Adrenal gland (tissue), 12 donors: Measurements from ENCODE around the gene THSD4. TPM values are rescaled to one million over a fixed set of nuclear protein-coding genes. Genes with fewer than 3 reads are reported as not detected.
"Not testable (repeated sequence)": the region's sequence is repeated elsewhere in the genome, so short reads cannot be mapped to it uniquely, and the experiment has no call there.

Source experiments
- DNase-seq, 7 donors: peaks; one replicate each; pipeline ENCODE4 v3.0.0-alpha.2; 2019 to 2020
- H3K27ac ChIP-seq, 5 donors: fragments of 200-600 bp; sonication (generic) in 4 of 5; 1 replicate in 3 of 5; 2 replicates in 2 of 5; pipeline versions ENCODE4 v1.5.1 to v1.8.0; 2016 to 2020; ENCODE audit warnings: mild to moderate bottlenecking in 1 of 5
- H3K27me3 ChIP-seq: fragments of 200-600 bp; 2 replicates; pipeline ENCODE4 v1.8.0; 2021
- H3K36me3 ChIP-seq, 2 donors: fragments of 200-600 bp; replicated peaks in 1 of 2; 1 replicate in 1 of 2; 2 replicates in 1 of 2; pipeline versions ENCODE4 v1.5.1 to v1.8.0; 2018 to 2022
- H3K4me1 ChIP-seq, 2 donors: fragments of 200-600 bp; replicated peaks in 1 of 2; 1 replicate in 1 of 2; 2 replicates in 1 of 2; pipeline versions ENCODE4 v1.5.1 to v1.8.0; 2018 to 2021
- H3K4me3 ChIP-seq, 4 donors: fragments of 200-600 bp; sonication (generic) in 3 of 4; one replicate each; pipeline ENCODE4 v1.5.1; 2016 to 2018
- H3K9me3 ChIP-seq, 3 donors: fragments of 200-600 bp; sonication (generic) in 1 of 3; replicated peaks in 1 of 3; 1 replicate in 2 of 3; 2 replicates in 1 of 3; pipeline versions ENCODE4 v1.5.1 to v1.8.0; 2016 to 2021
- POLR2A ChIP-seq, 2 donors: fragments of 450-650 bp; IDR thresholded peaks; one replicate each; pipeline ENCODE4 v1.6.1; 2017; ENCODE audit warnings: antibody characterized with exemption in 2 of 2, mild to moderate bottlenecking in 2 of 2, moderate library complexity in 1 of 2
- WGBS, 4 donors: extraction: QIAGEN DNeasy Blood & Tissue Kit in 2 of 4; methylation state at CpG; one replicate each; pipeline versions ENCODE4 v1.1.5 to v1.1.7; 2013 to 2017; 5-methylcytosine and 5-hydroxymethylcytosine counted together
- intact Hi-C, 2 donors: fragments of 100-400 bp; cut with DNase I; formaldehyde crosslinking; loops; one replicate each; pipeline versions ENCODE4 v1.14.1 to v1.15.0; 2022 to 2023
- polyA plus RNA-seq, 3 donors: library from polyadenylated mRNA; stranded (reverse); fragments of 200-250 nt in 2 of 3; fragments of 350-450 nt in 1 of 3; fragmentation: Illumina TruSeq in 1 of 3; extraction: RNeasy Lipid Tissue Mini Kit (QIAGEN cat#74804) in 1 of 3; gene quantifications; one replicate each; pipeline ENCODE4 v1.2.3, GENCODE V29; 2013 to 2014
- total RNA-seq, 9 donors: library from RNA; depleted of rRNA in 4 of 9; stranded (reverse); fragments of >200 nt in 4 of 9; fragments of 120-200 nt in 1 of 9; fragmentation: NEBNext Ultra II Directional in 1 of 9; extraction: Animal tissue kit (Norgen Biotek cat#: 25700) in 1 of 9; gene quantifications; one replicate each; pipeline versions ENCODE4 v1.1.0 to v1.2.4, GENCODE V29; 2013 to 2023
- TF ChIP-seq, protein P1 (sequence below), 6 experiments: fragments of 450-650 bp in 4 of 6; fragments of 200-600 bp in 2 of 6; sonication (generic) in 1 of 6; IDR thresholded peaks; 1 replicate in 5 of 6; 2 replicates in 1 of 6; pipeline versions ENCODE4 v1.5.1 to v1.8.0; 2016 to 2021; ENCODE audit warnings: antibody characterized with exemption in 6 of 6, mild to moderate bottlenecking in 2 of 6, moderate library complexity in 1 of 6
- donor health status: healthy with polysubstance abuse.
- donor health status: Bipolar disorder and iron deficiency.
- donor health status: DM: yes; HTN: yes; CAD: no.
- donor health status: DM: no; HTN: no; CAD: no.
- donor health status: DM: no; HTN: no; CAD: no.
- donor health status: DM: yes; HTN: yes; CAD: no.

THSD4 gene
- total and polyA plus RNA-seq, 12 donors = 5.3 to 53.2 (median 23.2) TPM

DNA sequence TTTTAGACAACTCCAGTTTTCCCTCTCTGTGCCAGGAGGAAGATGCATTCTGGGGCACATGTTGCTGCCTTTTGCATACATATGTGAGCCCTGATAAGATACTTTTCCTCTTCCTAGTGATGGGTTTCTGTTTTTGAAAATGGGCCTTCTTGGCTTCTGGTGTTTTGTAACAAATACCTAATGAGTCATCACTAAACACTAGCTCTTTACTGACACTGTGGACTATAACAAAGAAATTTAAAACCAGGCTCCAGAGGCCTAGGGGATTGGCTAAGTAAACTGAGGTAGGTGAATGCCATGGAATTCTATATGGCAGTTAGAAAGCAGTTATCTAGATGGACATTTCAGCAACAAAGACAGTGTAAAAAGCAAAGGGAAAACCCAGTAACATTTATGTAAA is 601.7 kb downstream of the THSD4 start:
- H3K9me3 ChIP-seq = no peaks in the 10 kb centered on the region
- intact Hi-C loops = no loop called here
- H3K27me3 ChIP-seq = no peaks in the 10 kb centered on the region
- no peak overlapping the region for H3K27ac ChIP-seq
- no peak overlapping the region for H3K4me3 ChIP-seq
- TF ChIP-seq, protein P1, sequence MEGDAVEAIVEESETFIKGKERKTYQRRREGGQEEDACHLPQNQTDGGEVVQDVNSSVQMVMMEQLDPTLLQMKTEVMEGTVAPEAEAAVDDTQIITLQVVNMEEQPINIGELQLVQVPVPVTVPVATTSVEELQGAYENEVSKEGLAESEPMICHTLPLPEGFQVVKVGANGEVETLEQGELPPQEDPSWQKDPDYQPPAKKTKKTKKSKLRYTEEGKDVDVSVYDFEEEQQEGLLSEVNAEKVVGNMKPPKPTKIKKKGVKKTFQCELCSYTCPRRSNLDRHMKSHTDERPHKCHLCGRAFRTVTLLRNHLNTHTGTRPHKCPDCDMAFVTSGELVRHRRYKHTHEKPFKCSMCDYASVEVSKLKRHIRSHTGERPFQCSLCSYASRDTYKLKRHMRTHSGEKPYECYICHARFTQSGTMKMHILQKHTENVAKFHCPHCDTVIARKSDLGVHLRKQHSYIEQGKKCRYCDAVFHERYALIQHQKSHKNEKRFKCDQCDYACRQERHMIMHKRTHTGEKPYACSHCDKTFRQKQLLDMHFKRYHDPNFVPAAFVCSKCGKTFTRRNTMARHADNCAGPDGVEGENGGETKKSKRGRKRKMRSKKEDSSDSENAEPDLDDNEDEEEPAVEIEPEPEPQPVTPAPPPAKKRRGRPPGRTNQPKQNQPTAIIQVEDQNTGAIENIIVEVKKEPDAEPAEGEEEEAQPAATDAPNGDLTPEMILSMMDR (IDR thresholded peaks at IDR 0.05) = no peak
- no peak for TF ChIP-seq POLR2A (IDR thresholded peaks at IDR 0.05)
- no peaks in the 10 kb centered on the region for H3K4me1 ChIP-seq
- no peak for DNase-seq
- H3K36me3 ChIP-seq = no peaks in the 10 kb centered on the region

DNA sequence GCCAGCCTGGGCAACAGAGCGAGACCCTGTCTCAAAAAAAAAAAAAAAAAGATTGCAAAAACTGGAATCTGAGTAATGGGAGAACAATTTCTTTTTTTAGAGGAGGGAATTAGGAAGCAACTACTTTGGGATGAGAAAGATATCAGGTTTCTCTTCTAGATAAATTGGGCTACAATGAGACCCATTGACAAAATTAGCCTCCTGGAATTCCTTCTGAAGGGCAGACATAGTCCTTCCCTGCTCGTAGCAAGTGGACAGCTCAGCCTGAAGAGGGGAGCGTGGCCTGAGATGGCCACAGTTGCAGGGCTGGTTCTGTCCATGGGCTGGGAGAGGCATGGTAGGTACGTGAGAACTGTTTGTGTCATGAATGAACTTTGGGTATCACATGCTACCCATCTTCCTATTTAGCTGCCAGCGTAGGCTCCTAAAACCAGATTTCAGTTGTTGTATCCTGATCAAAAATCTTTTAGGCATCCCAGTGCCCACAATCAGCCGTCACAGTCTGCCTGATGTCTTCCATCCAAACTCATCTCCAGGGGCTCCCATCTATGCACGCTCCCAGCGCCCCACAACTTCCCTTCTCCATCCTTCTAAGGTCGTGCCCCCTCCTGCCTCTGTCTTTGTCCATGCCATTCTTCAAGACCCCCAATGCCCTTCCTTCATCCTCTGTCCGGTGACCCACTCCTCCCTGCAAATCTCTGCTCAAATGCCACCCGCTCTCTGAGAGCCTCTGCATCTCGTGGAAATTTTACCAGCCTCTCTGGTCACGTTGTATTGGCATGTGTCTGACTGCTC is 603.0 kb downstream of the THSD4 start:
- Histone ChIP-seq H3K36me3 (no peaks in the 10 kb centered on the region), H3K4me1 (no peaks in the 10 kb centered on the region), H3K27me3 (no peaks in the 10 kb centered on the region), H3K9me3 (no peaks in the 10 kb centered on the region), H3K27ac (no peak overlapping the region), H3K4me3 (no peak overlapping the region)
- intact Hi-C loops = no loop called here
- DNase-seq = no peak
- no peak for TF ChIP-seq POLR2A (IDR thresholded peaks at IDR 0.05)
- TF ChIP-seq, protein P1 (IDR thresholded peaks at IDR 0.05) = no peak
- 83 to 88% (median 87%) methylated on average over 13 of the region's 13 CpGs for WGBS, 4 donors

DNA sequence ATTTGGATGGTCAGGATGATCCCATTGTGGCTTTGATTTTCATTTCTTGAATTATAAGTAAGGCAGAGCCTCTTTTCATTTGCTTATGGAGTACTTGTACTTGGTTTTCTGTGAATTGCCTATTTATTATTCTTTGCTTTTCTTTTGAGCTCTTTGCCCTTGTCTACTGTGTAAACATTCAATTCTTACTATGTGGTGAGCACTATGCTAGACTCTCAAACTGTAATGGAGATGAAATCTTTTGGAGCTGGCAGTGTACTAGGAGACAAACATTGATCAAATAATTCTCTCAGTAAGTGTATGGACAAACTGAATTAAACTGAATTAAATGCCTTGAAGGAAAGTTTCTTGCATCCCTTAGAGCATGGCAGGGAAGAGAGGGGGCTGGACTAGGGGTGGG is 608.1 kb downstream of the THSD4 start:
- TF ChIP-seq POLR2A (IDR thresholded peaks at IDR 0.05) = no peak
- TF ChIP-seq, protein P1 (IDR thresholded peaks at IDR 0.05) = no peak
- Histone ChIP-seq H3K27me3 (no peaks in the 10 kb centered on the region), H3K27ac (no peak overlapping the region), H3K36me3 (no peaks in the 10 kb centered on the region), H3K4me3 (no peak overlapping the region), H3K4me1 (no peaks in the 10 kb centered on the region), H3K9me3 (no peaks in the 10 kb centered on the region)
- no peak for DNase-seq
- intact Hi-C loops = no loop called here

DNA sequence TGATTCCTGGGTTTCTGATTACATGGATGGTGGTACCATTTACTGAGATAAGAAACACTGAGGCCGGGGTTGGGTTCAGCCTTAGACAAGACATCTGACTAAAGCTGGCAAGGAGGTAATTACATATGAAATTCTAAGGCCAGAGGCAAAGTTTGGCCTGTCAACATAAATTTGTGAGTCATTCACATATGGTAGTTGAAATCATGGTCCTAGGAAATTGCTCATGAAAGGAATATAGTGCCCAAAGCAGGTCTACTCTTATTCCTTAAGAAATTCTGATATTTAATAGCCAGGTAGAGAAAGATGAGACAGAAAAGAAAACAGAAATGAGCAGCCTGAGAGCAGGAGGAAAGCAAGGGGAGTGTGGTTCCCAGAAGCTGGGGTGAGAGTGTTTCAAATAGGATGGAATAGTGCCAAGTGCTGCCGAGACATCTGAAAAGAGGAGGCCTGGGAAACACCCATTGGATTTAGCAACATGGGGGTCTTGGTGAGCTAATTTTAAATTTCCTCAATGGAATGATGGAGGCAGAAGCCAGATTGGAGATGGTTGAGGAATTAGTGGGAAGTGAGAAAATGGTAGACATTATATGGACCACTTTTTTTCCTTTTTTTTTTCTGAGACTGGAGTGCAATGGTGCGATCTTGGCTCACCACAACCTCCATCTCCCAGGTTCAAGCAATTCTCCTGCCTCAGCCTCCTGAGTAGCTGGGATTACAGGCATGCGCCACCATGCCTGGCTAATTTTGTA is 610.1 kb downstream of the THSD4 start:
- intact Hi-C loops, DNase-seq, H3K9me3 ChIP-seq, H3K36me3 ChIP-seq, H3K27me3 ChIP-seq, H3K4me3 ChIP-seq, H3K4me1 ChIP-seq, H3K27ac ChIP-seq: not testable (repeated sequence)
- WGBS, 4 donors = 86 to 95% (median 88%) methylated on average over 4 of the region's 4 CpGs
